GM12891 (cell line): ENCODE results near the gene OOEP.

ENCODE experiments used
- POLR2A ChIP-seq: IDR thresholded peaks from 2 replicates; pipeline ENCODE4 v1.6.1; 2011; ENCODE audit warnings: low read depth, low read length, control low read depth
- POLR2AphosphoS5 ChIP-seq: IDR thresholded peaks from 2 replicates; pipeline ENCODE4 v1.6.1; 2011; ENCODE audit warnings: low read depth, low read length, control low read depth
- TAF1 ChIP-seq: IDR thresholded peaks from 2 replicates; pipeline ENCODE4 v1.6.1; 2011; ENCODE audit warnings: low read depth, low read length, control low read depth

- TF ChIP-seq POLR2A: no peak
- TF ChIP-seq POLR2AphosphoS5: no peak
- no peak for TF ChIP-seq TAF1
Observed at GRCh38 chr6:73368675-73369074, 1.0 kb downstream of the OOEP start.
